Adrenal gland (tissue), 12 donors: ENCODE data around the gene LRIF1. TPM values are rescaled to one million over a fixed set of nuclear protein-coding genes. Genes with fewer than 3 reads are reported as not detected.

Experiments
- DNase-seq, 7 donors: peaks; one replicate each; pipeline ENCODE4 v3.0.0-alpha.2; 2019 to 2020
- H3K27ac ChIP-seq, 5 donors: fragments of 200-600 bp; sonication (generic) in 4 of 5; 1 replicate in 3 of 5; 2 replicates in 2 of 5; pipeline versions ENCODE4 v1.5.1 to v1.8.0; 2016 to 2020; ENCODE audit warnings: mild to moderate bottlenecking in 1 of 5
- H3K27me3 ChIP-seq: fragments of 200-600 bp; 2 replicates; pipeline ENCODE4 v1.8.0; 2021
- H3K36me3 ChIP-seq, 2 donors: fragments of 200-600 bp; replicated peaks in 1 of 2; 1 replicate in 1 of 2; 2 replicates in 1 of 2; pipeline versions ENCODE4 v1.5.1 to v1.8.0; 2018 to 2022
- H3K4me1 ChIP-seq, 2 donors: fragments of 200-600 bp; replicated peaks in 1 of 2; 1 replicate in 1 of 2; 2 replicates in 1 of 2; pipeline versions ENCODE4 v1.5.1 to v1.8.0; 2018 to 2021
- H3K4me3 ChIP-seq, 4 donors: fragments of 200-600 bp; sonication (generic) in 3 of 4; one replicate each; pipeline ENCODE4 v1.5.1; 2016 to 2018
- H3K9me3 ChIP-seq, 3 donors: fragments of 200-600 bp; sonication (generic) in 1 of 3; replicated peaks in 1 of 3; 1 replicate in 2 of 3; 2 replicates in 1 of 3; pipeline versions ENCODE4 v1.5.1 to v1.8.0; 2016 to 2021
- CTCF ChIP-seq, 6 experiments: fragments of 450-650 bp in 4 of 6; fragments of 200-600 bp in 2 of 6; sonication (generic) in 1 of 6; IDR thresholded peaks; 1 replicate in 5 of 6; 2 replicates in 1 of 6; pipeline versions ENCODE4 v1.5.1 to v1.8.0; 2016 to 2021; ENCODE audit warnings: antibody characterized with exemption in 6 of 6, mild to moderate bottlenecking in 2 of 6, moderate library complexity in 1 of 6
- POLR2A ChIP-seq, 2 donors: fragments of 450-650 bp; IDR thresholded peaks; one replicate each; pipeline ENCODE4 v1.6.1; 2017; ENCODE audit warnings: antibody characterized with exemption in 2 of 2, mild to moderate bottlenecking in 2 of 2, moderate library complexity in 1 of 2
- WGBS, 4 donors: extraction: QIAGEN DNeasy Blood & Tissue Kit in 2 of 4; methylation state at CpG; one replicate each; pipeline versions ENCODE4 v1.1.5 to v1.1.7; 2013 to 2017; 5-methylcytosine and 5-hydroxymethylcytosine counted together
- intact Hi-C, 2 donors: fragments of 100-400 bp; cut with DNase I; formaldehyde crosslinking; loops; one replicate each; pipeline versions ENCODE4 v1.14.1 to v1.15.0; 2022 to 2023
- polyA plus RNA-seq, 3 donors: library from polyadenylated mRNA; stranded (reverse); fragments of 200-250 nt in 2 of 3; fragments of 350-450 nt in 1 of 3; fragmentation: Illumina TruSeq in 1 of 3; extraction: RNeasy Lipid Tissue Mini Kit (QIAGEN cat#74804) in 1 of 3; gene quantifications; one replicate each; pipeline ENCODE4 v1.2.3, GENCODE V29; 2013 to 2014
- total RNA-seq, 9 donors: library from RNA; depleted of rRNA in 4 of 9; stranded (reverse); fragments of >200 nt in 4 of 9; fragments of 120-200 nt in 1 of 9; fragmentation: NEBNext Ultra II Directional in 1 of 9; extraction: Animal tissue kit (Norgen Biotek cat#: 25700) in 1 of 9; gene quantifications; one replicate each; pipeline versions ENCODE4 v1.1.0 to v1.2.4, GENCODE V29; 2013 to 2023
- donor health status: healthy with polysubstance abuse.
- donor health status: Bipolar disorder and iron deficiency.
- donor health status: DM: yes; HTN: yes; CAD: no.
- donor health status: DM: no; HTN: no; CAD: no.
- donor health status: DM: no; HTN: no; CAD: no.
- donor health status: DM: yes; HTN: yes; CAD: no.

The LRIF1 gene
- total and polyA plus RNA-seq, 12 donors, result 5.8 to 20.5 (median 9.1) TPM

DNA sequence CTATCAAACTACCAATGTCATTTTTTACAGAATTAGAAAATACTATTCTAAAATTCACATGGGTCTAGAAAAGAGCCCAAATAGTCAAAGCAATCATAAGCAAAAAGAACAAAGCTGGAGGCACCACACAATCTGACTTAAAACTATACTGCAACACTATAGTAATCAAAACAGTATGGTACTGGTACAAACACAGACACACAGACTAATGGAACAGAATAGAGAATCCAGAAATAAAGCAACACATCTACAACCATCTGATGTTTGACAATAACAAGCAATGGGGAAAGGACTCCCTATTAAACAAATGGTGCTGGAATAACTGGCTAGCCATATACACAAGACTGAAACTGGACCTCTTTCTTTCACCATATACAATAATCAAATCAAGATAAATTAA is 50.9 kb downstream of the LRIF1 start:
- TF ChIP-seq CTCF (IDR thresholded peaks at IDR 0.05) (no peak), POLR2A (IDR thresholded peaks at IDR 0.05) (no peak)
- no peaks in the 10 kb centered on the region for H3K9me3 ChIP-seq
- no peak overlapping the region for H3K4me3 ChIP-seq
- H3K27me3 ChIP-seq, result no peaks in the 10 kb centered on the region
- no peak overlapping the region for H3K27ac ChIP-seq
- no peaks in the 10 kb centered on the region for H3K36me3 ChIP-seq
- intact Hi-C loops, result no loop called here
- H3K4me1 ChIP-seq, result no peaks in the 10 kb centered on the region
- no peak for DNase-seq

DNA sequence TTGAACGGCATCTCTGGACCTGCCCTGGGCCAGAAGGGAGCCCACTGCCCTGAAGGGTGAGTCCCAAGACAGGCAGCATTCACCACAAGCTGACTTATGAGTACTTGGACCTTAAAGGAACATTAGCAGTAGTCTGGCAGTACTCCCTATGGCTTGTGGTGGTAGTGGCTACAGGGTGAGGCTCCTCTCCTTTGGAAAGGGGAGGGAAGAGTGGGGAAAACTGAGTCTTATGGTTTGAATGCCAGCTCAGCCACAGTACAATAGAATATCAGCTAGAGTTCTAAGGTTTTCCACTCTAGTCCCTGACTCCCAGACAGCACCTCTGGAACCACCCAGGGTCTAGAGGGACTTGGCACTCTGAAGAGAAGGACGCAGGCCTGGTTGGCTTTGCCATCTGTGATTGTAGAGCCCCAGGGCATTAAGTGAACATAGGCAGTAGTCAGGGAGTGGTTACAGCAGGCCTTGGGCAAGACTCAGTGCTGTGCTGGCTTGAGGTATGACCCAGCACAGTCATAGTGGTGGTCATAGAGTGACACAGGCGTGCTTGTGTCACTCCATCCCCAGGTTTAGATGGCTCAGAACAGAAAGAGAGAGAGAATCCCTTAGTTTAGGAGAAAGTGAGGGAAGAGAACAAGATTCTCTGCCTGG is 59.7 kb downstream of the LRIF1 start:
- Histone ChIP-seq H3K36me3 (no peaks in the 10 kb centered on the region), H3K9me3 (no peaks in the 10 kb centered on the region), H3K27me3 (no peaks in the 10 kb centered on the region), H3K4me3 (no peak overlapping the region), H3K27ac (no peak overlapping the region), H3K4me1 (no peaks in the 10 kb centered on the region)
- WGBS, 4 donors, result 50 to 69% (median 63%) methylated on average over 3 of the region's 3 CpGs
- no peak for TF ChIP-seq POLR2A (IDR thresholded peaks at IDR 0.05)
- intact Hi-C loops, result no loop called here
- no peak for DNase-seq

- Histone ChIP-seq H3K4me3 (no peak overlapping the region), H3K27ac (no peak overlapping the region), H3K9me3 (no peaks in the 10 kb centered on the region), H3K36me3 (no peaks in the 10 kb centered on the region), H3K4me1 (no peaks in the 10 kb centered on the region), H3K27me3 (no peaks in the 10 kb centered on the region)
- DNase-seq, result no peak
- WGBS, 4 donors, result 73 to 81% (median 78%) methylated on average over 6 of the region's 6 CpGs
- intact Hi-C loops, result no loop called here
- TF ChIP-seq POLR2A (IDR thresholded peaks at IDR 0.05), result no peak
- TF ChIP-seq CTCF (IDR thresholded peaks at IDR 0.05), result no peak
Observed at GRCh38 chr1:110902820-110903463, 60.8 kb downstream of the LRIF1 start.

- H3K4me1 ChIP-seq, result no peaks in the 10 kb centered on the region
- TF ChIP-seq POLR2A (IDR thresholded peaks at IDR 0.05), result no peak
- TF ChIP-seq CTCF (IDR thresholded peaks at IDR 0.05), result no peak
- intact Hi-C loops, result no loop called here
- H3K27ac ChIP-seq, result no peak overlapping the region
- H3K4me3 ChIP-seq, result no peak overlapping the region
- H3K9me3 ChIP-seq, result no peaks in the 10 kb centered on the region
- WGBS, 4 donors, result 63 to 95% (median 65%) methylated on average over 1 of the region's 1 CpG
- H3K36me3 ChIP-seq, result no peaks in the 10 kb centered on the region
- no peaks in the 10 kb centered on the region for H3K27me3 ChIP-seq
- no peak for DNase-seq
Observed at GRCh38 chr1:110899458-110899843, 64.3 kb downstream of the LRIF1 start.
